H9 (cell line): ENCODE data around the gene SDK1. TPM values are rescaled to one million over a fixed set of nuclear protein-coding genes. Genes with fewer than 3 reads are reported as not detected.

Experiments used
- DNase-seq: peaks from one replicate; pipeline ENCODE4 v3.0.0-alpha.2; 2017
- H2AFZ ChIP-seq: one replicate; pipeline ENCODE4 v1.6.1; 2013; ENCODE audit warnings: mild to moderate bottlenecking, low read length, control low read depth, moderate library complexity
- H2AK5ac ChIP-seq: 2 replicates; pipeline ENCODE4 v1.6.1; 2013; ENCODE audit warnings: low read length, control low read depth, mixed read lengths; ENCODE audit not compliant: insufficient read length
- H2BK120ac ChIP-seq: one replicate; pipeline ENCODE4 v1.6.1; 2013; ENCODE audit warnings: low read depth, mild to moderate bottlenecking, low read length, control low read depth, inconsistent platforms; ENCODE audit not compliant: poor library complexity, severe bottlenecking
- H2BK12ac ChIP-seq: 2 replicates; pipeline ENCODE4 v1.6.1; 2013; ENCODE audit warnings: low read length, control low read depth, mixed read lengths, low read depth; ENCODE audit not compliant: insufficient read length
- H2BK15ac ChIP-seq: 2 replicates; pipeline ENCODE4 v1.6.1; 2013; ENCODE audit warnings: low read depth, low read length, control low read depth
- H2BK20ac ChIP-seq: one replicate; pipeline ENCODE4 v1.6.1; 2013; ENCODE audit warnings: low read depth, mild to moderate bottlenecking, low read length, control low read depth, inconsistent platforms; ENCODE audit not compliant: poor library complexity, severe bottlenecking
- H2BK5ac ChIP-seq: 2 replicates; pipeline ENCODE4 v1.6.1; 2013; ENCODE audit warnings: low read length, control low read depth, mixed read lengths; ENCODE audit not compliant: insufficient read length
- H3K14ac ChIP-seq: 2 replicates; pipeline ENCODE4 v1.6.1; 2013; ENCODE audit warnings: low read length, control low read depth; ENCODE audit not compliant: insufficient read depth
- H3K18ac ChIP-seq: 2 replicates; pipeline ENCODE4 v1.6.1; 2013; ENCODE audit warnings: low read depth, mild to moderate bottlenecking, mixed read lengths, low read length, control low read depth; ENCODE audit not compliant: insufficient read length
- H3K23ac ChIP-seq: 2 replicates; pipeline ENCODE4 v1.6.1; 2013; ENCODE audit warnings: low read length, control low read depth, mixed read lengths, low read depth; ENCODE audit not compliant: insufficient read length
- H3K23me2 ChIP-seq: 2 replicates; pipeline ENCODE4 v1.6.1; 2013; ENCODE audit warnings: low read depth, mild to moderate bottlenecking, mixed read lengths, low read length, control low read depth; ENCODE audit not compliant: insufficient read length, poor library complexity, severe bottlenecking
- H3K27ac ChIP-seq: 2 replicates; pipeline ENCODE4 v1.5.1; 2013; ENCODE audit warnings: low read length, control low read depth, mixed read lengths, low read depth; ENCODE audit not compliant: insufficient read length
- H3K27me3 ChIP-seq: 2 replicates; pipeline ENCODE4 v1.6.1; 2013; ENCODE audit warnings: low read length, control low read depth, inconsistent platforms; ENCODE audit not compliant: insufficient read depth
- H3K4ac ChIP-seq: 2 replicates; pipeline ENCODE4 v1.6.1; 2013; ENCODE audit warnings: low read depth, mild to moderate bottlenecking, control low read depth, inconsistent platforms, low read length, moderate library complexity
- H3K4me1 ChIP-seq: 2 replicates; pipeline ENCODE4 v1.6.1; 2013; ENCODE audit warnings: low read length, control low read depth, inconsistent platforms; ENCODE audit not compliant: insufficient read depth
- H3K4me2 ChIP-seq: 2 replicates; pipeline ENCODE4 v1.6.1; 2013; ENCODE audit warnings: low read length, control low read depth, mixed read lengths; ENCODE audit not compliant: insufficient read length, insufficient read depth
- H3K56ac ChIP-seq: 2 replicates; pipeline ENCODE4 v1.6.1; 2013; ENCODE audit warnings: low read depth, mild to moderate bottlenecking, mixed read lengths, low read length, control low read depth; ENCODE audit not compliant: insufficient read length
- H3K79me1 ChIP-seq: 2 replicates; pipeline ENCODE4 v1.6.1; 2013; ENCODE audit warnings: low read depth, mild to moderate bottlenecking, moderate library complexity, low read length, control low read depth, inconsistent platforms; ENCODE audit not compliant: insufficient read depth, poor library complexity, severe bottlenecking
- H3K79me2 ChIP-seq: 2 replicates; pipeline ENCODE4 v1.6.1; 2013; ENCODE audit warnings: low read length, control low read depth, inconsistent platforms; ENCODE audit not compliant: insufficient read depth
- H3K9ac ChIP-seq: 2 replicates; pipeline ENCODE4 v1.6.1; 2013; ENCODE audit warnings: low read length, control low read depth, mixed read lengths; ENCODE audit not compliant: insufficient read length; ENCODE audit errors: extremely low read depth
- H3K9me3 ChIP-seq: one replicate; pipeline ENCODE4 v1.6.1; 2013; ENCODE audit warnings: low read depth, low read length, inconsistent platforms; ENCODE audit not compliant: control insufficient read depth
- H3T11ph ChIP-seq: one replicate; pipeline ENCODE4 v1.6.1; 2013; ENCODE audit warnings: mild to moderate bottlenecking, low read length, control low read depth, inconsistent platforms
- H4K20me1 ChIP-seq: one replicate; pipeline ENCODE4 v1.6.1; 2013; ENCODE audit not compliant: control insufficient read depth, insufficient read length, insufficient read depth
- H4K5ac ChIP-seq: 2 replicates; pipeline ENCODE4 v1.6.1; 2013; ENCODE audit warnings: low read depth, mild to moderate bottlenecking, mixed read lengths, low read length, control low read depth; ENCODE audit not compliant: insufficient read length
- H4K8ac ChIP-seq: replicated peaks from 2 replicates; pipeline ENCODE4 v1.6.1; 2013; ENCODE audit warnings: low read length, control low read depth, mixed read lengths, low read depth; ENCODE audit not compliant: insufficient read length
- H4K91ac ChIP-seq: 2 replicates; pipeline ENCODE4 v1.6.1; 2013; ENCODE audit warnings: low read depth, mild to moderate bottlenecking, moderate library complexity, mixed read lengths, low read length, control low read depth; ENCODE audit not compliant: insufficient read length
- H3K27ac Mint-ChIP-seq, 3 experiments: 2 replicates in 2 of 3; 3 replicates in 1 of 3; pipeline ENCODE4 v1.8.0; 2020 to 2021; ENCODE audit warnings: mixed read lengths in 3 of 3, mild to moderate bottlenecking in 1 of 3, moderate library complexity in 1 of 3
- H3K27me3 Mint-ChIP-seq: 2 replicates; pipeline ENCODE4 v1.8.0; 2021; ENCODE audit warnings: low read depth, mild to moderate bottlenecking, moderate library complexity, mixed read lengths
- H3K36me3 Mint-ChIP-seq, 3 experiments: 2 replicates in 2 of 3; 3 replicates in 1 of 3; pipeline ENCODE4 v1.8.0; 2020 to 2021; ENCODE audit warnings: low read depth in 3 of 3, mixed read lengths in 3 of 3; ENCODE audit not compliant: insufficient read depth in 1 of 3
- H3K4me1 Mint-ChIP-seq, 2 experiments: 2 replicates each; pipeline ENCODE4 v1.8.0; 2020; ENCODE audit warnings: mixed read lengths in 2 of 2
- H3K4me3 Mint-ChIP-seq, 2 experiments: 2 replicates in 1 of 2; 3 replicates in 1 of 2; pipeline ENCODE4 v1.8.0; 2020 to 2021; ENCODE audit warnings: mild to moderate bottlenecking in 2 of 2, mixed read lengths in 2 of 2, moderate library complexity in 1 of 2
- H3K9me3 Mint-ChIP-seq, 2 experiments: 2 replicates in 1 of 2; 3 replicates in 1 of 2; pipeline ENCODE4 v1.8.0; 2020; ENCODE audit warnings: mild to moderate bottlenecking in 2 of 2, mixed read lengths in 2 of 2, moderate library complexity in 1 of 2
- WGBS: extraction: QIAGEN DNeasy Blood & Tissue Kit; methylation state at CpG from one replicate; pipeline ENCODE4 v1.1.7; 2013; ENCODE audit warnings: missing lambda C conversion rate, low lambda C conversion rate, mixed read lengths; ENCODE audit not compliant: insufficient read length; ENCODE audit errors: extremely low coverage; 5-methylcytosine and 5-hydroxymethylcytosine counted together
- total RNA-seq: library from RNA; stranded (reverse); gene quantifications from 2 replicates; pipeline ENCODE4 v1.2.1, GENCODE V29; 2021
- TF ChIP-seq, protein P1 (sequence below): fragments of 200-600 bp; sonication (generic); conservative IDR thresholded peaks from 3 replicates; pipeline ENCODE4 v1.8.0; 2021; ENCODE audit warnings: antibody characterized with exemption, mild to moderate bottlenecking

The SDK1 gene
- total RNA-seq, 1 experiment from 2014 or later: 8.7 TPM

DNA sequence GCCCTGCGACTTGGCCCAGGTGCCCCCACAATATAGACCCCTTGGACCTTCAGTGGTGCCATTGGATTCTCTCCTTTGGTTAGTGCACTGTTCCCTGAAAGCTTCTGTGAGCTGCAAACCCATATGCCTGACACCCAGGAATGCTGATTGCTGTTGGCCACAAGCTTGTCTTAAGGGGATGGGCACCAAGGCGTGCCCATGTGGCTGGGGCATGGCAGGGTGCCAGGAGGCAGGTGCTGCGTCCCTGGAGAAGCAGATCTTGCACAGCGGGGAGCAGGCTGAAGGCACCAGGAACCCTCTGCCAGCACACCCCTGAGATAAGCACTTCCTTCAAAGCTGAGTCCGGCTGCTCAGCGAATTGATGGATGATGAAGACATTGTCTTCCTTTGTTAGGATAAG is 411.8 kb downstream of the SDK1 start:
- H3K27me3 ChIP-seq: no peaks in the 10 kb centered on the region
- DNase-seq: no peak
- no peaks in the 10 kb centered on the region for H4K20me1 ChIP-seq
- no peaks in the 10 kb centered on the region for H3K23me2 ChIP-seq
- no peak overlapping the region for H3K4ac ChIP-seq
- no peaks in the 10 kb centered on the region for H3K79me1 ChIP-seq
- no peak overlapping the region for H2BK5ac ChIP-seq
- H4K5ac ChIP-seq: no peak overlapping the region
- no peak overlapping the region for H3K27ac Mint-ChIP-seq
- H4K8ac ChIP-seq: no peak overlapping the region
- no peak overlapping the region for H3K18ac ChIP-seq
- H3K4me2 ChIP-seq: no peak overlapping the region
- H3K9ac ChIP-seq: no peak overlapping the region
- no peak overlapping the region for H2BK120ac ChIP-seq
- H3K27me3 Mint-ChIP-seq: no peaks in the 10 kb centered on the region
- no peak overlapping the region; the same call in 1 of the 2 replicates for H3K14ac ChIP-seq
- H2AK5ac ChIP-seq: no peak overlapping the region
- no peak overlapping the region for H2BK15ac ChIP-seq
- no peak overlapping the region for H2AFZ ChIP-seq
- no peak overlapping the region for H2BK12ac ChIP-seq
- TF ChIP-seq, protein P1, sequence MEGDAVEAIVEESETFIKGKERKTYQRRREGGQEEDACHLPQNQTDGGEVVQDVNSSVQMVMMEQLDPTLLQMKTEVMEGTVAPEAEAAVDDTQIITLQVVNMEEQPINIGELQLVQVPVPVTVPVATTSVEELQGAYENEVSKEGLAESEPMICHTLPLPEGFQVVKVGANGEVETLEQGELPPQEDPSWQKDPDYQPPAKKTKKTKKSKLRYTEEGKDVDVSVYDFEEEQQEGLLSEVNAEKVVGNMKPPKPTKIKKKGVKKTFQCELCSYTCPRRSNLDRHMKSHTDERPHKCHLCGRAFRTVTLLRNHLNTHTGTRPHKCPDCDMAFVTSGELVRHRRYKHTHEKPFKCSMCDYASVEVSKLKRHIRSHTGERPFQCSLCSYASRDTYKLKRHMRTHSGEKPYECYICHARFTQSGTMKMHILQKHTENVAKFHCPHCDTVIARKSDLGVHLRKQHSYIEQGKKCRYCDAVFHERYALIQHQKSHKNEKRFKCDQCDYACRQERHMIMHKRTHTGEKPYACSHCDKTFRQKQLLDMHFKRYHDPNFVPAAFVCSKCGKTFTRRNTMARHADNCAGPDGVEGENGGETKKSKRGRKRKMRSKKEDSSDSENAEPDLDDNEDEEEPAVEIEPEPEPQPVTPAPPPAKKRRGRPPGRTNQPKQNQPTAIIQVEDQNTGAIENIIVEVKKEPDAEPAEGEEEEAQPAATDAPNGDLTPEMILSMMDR: no peak
- H4K91ac ChIP-seq: no peak overlapping the region
- no peak overlapping the region for H3T11ph ChIP-seq
- H3K9me3 Mint-ChIP-seq: peaks cover 0 to 12% of the 10 kb centered on the region in 2 experiments; a peak in 3 of 5 replicates
- no peak overlapping the region for H2BK20ac ChIP-seq
- peaks cover 15 to 16% of the 10 kb centered on the region in 2 experiments for H3K4me1 Mint-ChIP-seq
- peaks cover 0 to 9% (median 0%) of the 10 kb centered on the region in 3 experiments; a peak in 2 of 7 replicates for H3K36me3 Mint-ChIP-seq
- no peak overlapping the region for H3K23ac ChIP-seq
- no peak overlapping the region for H3K56ac ChIP-seq
- no peak overlapping the region for H3K4me3 Mint-ChIP-seq
- no peak overlapping the region for H3K27ac ChIP-seq
- H3K4me1 ChIP-seq: no peaks in the 10 kb centered on the region
- H3K79me2 ChIP-seq: no peaks in the 10 kb centered on the region
- no peaks in the 10 kb centered on the region for H3K9me3 ChIP-seq
- WGBS: no CpG with 5 or more reads among the region's 6 CpGs
